Fibroblast of skin of left quadriceps (primary cell): Measurements from ENCODE around the gene MPP3.
A peak's percentile ranks its signal among the peaks of the same experiment; 100 is the strongest.
"Not testable (repeated sequence)": the region's sequence is repeated elsewhere in the genome, so short reads cannot be mapped to it uniquely, and the experiment has no call there.

Experiments
- DNase-seq, 2 experiments: peaks; one replicate each; pipeline ENCODE4 v3.0.0-alpha.2; 2013; ENCODE audit warnings: low read depth in 2 of 2

Gene MPP3, protein sequence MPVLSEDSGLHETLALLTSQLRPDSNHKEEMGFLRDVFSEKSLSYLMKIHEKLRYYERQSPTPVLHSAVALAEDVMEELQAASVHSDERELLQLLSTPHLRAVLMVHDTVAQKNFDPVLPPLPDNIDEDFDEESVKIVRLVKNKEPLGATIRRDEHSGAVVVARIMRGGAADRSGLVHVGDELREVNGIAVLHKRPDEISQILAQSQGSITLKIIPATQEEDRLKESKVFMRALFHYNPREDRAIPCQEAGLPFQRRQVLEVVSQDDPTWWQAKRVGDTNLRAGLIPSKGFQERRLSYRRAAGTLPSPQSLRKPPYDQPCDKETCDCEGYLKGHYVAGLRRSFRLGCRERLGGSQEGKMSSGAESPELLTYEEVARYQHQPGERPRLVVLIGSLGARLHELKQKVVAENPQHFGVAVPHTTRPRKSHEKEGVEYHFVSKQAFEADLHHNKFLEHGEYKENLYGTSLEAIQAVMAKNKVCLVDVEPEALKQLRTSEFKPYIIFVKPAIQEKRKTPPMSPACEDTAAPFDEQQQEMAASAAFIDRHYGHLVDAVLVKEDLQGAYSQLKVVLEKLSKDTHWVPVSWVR

DNA sequence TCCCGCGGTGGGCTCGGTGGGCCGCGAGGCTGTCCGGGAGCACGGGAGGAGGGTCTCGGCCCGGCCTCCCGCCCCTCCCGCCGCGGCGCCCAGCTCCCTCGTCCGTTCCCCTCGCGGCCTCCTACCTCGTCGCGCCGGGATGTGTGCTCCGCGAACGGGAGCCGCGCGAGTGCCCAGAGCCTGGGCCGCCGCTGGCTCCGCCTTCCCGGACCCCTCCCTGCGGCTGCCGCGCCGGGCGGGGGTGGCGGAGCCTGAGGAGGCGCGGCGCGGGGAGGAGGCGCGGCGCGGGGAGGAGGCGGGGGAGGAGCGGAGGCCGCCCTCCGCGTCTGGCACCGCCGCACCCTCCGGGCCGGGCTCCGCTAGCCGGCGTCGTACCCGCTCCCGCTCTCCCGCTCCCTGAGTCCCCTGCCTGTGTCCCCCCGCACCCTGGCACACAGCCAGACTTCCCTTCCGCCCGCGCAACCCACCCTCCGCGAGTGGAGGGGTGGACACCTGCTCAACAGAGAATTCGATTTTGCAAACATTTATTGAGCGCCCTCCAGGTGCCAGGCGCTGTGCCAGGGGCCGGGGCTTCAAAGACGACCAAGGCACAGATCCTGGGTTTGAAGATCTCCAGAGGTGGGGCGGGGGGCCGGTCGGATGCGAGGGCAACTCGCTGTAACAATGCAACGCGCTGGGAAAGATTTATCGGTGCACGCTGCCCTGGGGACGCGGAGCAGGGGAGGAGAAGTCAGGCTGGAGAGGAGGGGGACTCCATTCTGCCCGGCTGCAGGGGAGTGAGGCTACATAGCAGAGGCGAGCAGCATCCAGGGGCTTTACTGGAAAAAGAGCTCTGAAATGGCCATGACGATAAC is at the start of gene MPP3:
Gene MPP3, minus strand, starts transcription at position 171 of the 854 bp plus-strand sequence. CDS start 1,240 bp downstream, outside the sequence.
- DNase-seq = peak; percentile 50

DNA sequence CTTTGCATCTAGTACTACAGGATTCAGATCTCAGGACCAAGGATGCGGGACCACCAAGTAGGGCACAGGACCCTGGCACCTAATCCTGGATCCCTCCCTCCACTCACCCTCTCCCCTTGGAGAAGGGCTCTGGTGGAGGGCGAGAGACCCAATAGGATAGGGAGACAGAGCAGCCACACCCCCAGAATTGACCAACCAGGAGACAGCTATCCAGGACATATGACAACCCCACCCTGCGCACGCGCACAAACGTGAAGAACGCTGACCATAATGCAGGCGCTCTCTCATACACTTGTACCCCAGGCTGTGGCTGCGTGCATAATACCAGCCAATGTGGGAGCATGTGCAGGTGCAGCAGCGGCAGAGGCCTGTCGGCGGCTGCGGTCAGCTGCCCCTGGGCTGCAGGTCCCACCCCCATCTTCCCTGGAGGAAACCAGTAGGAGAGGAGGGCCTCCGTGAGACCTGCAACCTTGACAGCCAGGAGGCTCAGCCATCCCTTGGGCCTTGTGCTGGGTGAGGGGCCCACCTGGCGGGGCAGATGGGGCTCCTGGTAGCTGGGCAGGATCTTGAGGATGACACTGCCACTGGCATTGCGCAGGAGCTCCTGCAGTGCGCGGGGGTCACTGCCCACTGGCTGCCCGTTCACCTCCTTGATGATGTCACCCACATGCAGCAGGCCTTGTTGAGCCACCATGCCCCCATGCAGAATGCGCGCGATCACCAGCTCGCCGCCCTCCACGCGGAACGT is 49.0 kb upstream of the MPP3 start:
- DNase-seq = no peak

DNA sequence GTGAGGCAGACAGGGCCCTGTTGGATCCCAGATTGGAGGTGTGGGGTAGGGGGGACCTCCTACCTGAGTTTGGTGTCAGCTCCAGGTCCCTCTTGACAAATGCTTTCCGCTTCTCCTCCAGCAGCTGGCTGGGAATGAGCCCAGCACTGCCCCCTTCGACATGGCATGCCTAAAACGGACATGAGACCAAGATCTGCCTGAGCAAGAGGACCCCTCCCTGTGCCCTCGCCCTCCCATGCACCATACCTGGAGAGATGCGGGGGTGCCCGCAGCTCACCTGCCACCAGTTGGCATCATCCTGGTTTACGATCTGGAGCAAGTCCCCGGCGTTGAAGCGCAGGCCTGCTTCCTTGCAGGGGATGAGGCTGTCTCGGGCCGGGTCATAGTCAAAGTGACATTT is 48.2 kb upstream of the MPP3 start:
- no peak for DNase-seq

DNA sequence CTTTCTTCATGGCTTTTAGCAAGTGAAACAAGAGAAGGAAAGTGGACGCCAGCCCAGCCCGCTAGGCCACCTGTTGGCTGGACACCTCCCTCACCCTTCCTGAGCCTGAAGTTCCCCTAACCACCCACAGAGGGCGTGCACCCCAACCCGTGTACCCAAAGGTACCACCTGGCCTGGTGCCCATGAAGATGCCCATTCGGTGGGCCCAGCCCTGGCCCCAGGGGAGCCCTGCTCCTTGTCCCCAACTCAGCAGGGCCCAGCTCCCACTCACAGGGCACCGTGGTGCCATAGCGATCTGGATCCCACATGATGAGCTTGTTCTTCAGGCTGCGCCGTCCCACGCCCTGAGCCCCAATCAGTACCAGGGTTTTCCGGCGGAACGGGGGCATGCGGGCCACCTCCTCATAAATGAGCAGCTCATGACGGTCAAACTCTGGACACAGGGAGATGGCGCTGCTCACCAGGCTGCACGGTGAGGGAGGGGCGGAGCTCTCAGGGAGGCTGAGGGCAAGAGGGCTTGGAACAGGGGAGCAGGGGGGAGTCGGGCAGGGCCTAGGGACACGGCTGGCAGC is 47.6 kb upstream of the MPP3 start:
- DNase-seq = no peak

DNA sequence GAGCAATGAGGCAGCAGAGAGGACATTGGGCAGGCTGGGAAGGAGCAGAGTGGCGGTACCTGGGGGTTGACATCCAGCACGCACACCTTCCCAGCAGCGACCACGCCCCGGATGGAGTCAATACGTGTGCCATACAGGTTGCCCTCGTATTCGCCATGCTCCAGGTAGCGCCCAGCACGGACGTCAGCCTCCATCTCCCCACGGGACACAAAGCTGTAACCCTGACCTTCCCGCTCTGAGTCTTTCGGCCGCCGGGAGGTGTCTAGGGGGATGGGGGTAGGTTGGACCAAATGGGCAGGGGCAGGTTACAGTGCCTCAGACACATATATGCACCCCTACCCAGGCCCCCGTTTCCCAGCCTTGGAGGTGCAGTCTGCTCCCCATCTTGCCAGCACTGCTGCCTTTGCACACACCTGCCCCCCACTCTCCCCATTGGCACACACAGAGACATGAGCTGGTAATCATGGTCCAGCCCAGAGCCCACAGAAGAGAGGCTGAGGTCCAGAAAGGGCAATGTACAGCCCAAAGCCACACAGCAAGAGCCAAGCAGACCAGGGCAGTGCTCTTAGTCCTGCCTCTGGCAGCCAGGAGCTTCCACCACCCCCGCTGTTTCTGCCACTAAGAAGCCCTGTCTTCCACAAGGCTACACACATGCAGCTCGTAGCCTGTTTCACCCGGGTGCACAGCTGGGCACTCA is 46.9 kb upstream of the MPP3 start:
- DNase-seq = no peak

DNA sequence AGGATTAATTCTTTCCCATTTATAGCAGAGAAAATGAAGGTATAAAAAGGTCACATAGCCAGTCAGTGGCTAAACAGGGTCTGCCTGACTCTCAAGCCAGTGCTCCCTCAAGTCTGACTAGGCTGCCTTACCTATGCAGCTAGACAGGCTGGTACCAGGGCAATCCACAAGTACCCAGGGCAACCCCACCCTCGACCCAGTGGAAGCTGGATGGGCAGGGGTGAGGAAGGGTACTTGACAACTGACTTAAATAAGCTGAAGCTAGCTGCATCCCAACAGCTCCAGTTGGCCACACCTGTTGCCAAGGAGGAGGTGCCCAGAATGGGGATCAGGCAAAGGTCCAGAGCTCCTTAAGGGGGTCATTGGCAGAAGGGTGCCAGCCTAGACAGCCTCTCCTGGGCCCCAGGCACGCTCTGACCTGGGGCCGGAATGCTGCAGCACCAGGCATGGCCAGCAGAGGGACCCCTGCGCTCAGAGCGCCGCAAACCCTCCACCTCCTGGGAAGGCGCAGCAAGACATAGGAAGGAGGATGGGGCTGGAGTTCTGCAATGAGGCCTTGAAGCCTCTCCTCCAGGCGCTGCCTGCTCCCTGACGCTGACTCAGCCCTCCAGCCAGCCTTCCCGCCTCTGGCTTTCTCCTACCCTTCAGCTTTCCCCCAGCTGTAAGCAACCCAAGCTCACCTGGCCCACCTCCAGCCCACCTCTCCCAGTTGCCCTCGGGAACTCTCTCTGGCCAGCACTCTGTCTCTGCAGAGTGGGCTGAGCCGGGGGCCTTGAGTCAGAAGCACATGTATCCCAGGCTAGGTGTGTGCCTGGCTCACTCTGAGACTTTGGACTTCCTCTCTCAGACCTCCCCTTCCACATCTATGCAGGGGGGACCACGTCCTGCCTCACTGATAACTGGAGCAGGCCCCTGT is 45.6 kb upstream of the MPP3 start:
- DNase-seq = peak; percentile 78 to 80

DNA sequence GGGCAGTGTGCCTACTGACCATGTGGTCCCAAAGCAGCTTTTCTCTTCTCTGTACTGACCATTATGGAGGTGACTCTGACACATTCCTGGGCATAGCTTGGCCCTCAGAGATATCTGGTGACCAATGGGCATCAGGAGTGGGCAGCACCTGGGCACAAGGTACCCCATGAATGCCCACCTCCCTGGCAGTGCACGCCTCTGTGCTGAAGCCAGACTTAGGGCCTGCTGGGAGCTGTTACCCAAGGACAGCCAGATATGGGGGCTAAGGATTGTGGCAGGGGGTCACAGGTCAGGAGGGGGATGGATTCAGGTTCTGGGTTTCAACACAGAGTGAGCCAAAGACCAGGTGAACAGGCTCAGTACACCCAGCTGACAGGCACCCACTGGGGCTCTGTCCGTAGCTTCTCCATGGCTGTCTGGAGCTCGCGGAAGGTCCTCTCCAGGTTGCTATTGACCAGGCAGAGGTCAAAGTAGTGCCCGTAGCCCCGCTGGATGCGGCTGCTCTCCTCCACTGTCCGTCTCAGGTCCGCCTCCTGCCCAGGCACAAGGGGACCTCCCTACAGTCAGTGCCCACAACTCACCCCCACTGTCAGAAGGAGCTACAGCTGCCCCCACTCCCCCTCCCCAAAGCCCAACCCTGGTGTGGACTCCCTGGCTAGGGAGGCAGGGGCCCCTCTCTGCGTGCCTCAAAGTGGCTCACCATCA is 44.7 kb upstream of the MPP3 start:
- DNase-seq = no peak

DNA sequence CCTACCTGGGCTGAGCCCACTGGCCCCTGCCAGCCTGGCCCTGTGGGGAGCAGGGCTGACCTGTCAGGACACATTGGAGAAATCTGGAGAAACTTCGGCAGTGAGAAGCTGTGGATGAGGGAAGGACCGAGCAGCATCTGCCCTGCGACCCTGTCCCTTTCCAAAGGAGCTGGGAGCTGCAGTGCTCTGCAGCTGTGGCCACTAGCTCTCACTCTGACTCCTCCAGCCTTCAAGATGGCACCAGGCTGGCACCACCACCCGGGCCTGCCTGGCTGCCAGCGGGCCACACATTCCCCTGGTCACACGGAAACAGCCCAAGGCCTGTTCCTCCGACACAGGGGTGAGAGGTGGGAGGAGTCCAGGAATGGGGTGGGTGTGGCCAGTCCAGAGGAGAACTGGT is 44.1 kb upstream of the MPP3 start:
- DNase-seq = no peak

DNA sequence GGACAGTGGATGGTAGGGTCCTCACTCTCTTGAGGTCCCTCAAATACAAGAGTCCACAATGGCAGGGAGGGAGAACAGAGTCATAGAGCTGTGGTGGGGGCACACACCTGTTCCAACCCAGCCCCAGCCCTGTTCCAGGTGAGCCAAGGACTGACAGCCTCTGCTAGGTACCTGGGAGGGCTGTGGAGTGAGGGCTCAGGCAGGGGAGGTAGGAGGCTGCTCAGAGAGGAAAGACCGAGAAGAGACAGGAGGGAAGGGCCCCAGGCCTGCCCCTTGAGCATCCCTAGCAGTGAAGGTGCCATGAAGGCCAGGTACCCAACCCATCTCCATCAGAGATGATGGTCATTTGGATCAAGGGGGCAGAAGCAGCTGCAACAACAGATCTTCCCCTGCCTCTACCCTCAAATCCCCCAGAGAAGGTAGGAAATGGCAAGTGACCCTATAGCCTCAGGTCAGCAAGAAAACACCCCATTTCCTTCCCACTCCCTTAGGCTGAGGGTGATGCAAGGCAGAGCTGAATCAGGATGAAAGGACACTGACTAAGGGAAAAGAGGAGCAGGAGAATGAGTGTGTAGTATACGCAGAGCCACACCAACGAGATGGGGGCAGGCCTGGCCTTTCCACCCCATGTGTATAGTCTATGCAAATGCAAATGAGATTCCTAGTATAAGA is 42.7 kb upstream of the MPP3 start:
- no peak for DNase-seq

DNA sequence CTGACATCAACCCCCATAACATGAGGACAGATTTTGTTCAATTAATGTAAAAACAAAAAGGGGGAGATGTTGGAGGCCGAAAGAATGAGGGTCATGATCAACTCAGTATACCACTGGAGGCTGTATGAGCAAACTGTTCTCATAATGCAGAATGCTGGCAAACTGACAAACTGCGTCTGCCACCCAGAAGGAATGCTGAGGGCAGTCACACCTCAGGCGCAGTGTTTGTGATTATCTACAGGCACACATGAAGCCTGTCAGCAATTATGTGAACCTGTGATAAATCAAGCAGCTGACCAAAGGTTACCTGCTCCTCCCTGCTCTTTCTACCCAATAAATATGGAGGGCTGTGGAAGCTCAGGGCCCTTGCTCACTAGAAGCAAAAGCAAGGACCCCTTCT is 41.3 kb upstream of the MPP3 start:
- no peak for DNase-seq

DNA sequence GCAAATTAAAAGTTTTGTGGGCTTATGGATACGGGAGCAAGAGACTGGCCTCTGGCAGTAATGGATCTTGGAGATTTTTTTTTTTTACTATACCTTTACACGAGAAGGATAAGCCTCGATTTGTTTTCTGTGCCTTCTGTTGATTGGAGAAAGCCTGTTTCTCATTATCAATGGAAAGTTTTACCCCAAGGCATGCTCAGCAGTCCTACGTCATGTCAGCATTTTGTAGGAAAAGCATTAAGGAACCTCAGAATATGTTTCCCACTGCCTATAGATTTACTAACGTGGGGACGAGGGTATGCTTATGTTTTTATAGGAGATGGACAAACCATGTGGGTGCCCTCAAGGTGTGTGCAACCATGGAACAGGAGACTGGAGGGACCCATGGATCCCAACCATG is 40.9 kb upstream of the MPP3 start:
- DNase-seq = no peak

DNA sequence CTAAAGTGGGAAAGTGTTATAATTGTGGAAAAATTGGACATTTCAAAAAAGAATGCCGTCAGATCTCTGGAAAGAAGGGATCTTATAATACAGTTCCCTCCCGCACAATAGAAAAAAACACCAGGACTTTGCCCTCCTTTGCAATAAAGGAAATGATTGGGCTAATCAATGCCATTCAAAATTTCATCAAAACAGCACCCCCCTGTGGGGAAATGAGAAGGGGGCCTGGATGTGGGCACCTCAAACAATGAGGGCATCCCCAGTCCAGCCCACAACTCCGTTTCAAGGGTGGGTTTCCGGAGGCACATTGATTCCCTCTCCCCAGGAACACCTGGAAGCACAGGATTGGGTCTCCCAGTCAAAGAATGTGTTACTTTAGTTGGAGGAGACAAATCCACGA is 40.1 kb upstream of the MPP3 start:
- no peak for DNase-seq

DNA sequence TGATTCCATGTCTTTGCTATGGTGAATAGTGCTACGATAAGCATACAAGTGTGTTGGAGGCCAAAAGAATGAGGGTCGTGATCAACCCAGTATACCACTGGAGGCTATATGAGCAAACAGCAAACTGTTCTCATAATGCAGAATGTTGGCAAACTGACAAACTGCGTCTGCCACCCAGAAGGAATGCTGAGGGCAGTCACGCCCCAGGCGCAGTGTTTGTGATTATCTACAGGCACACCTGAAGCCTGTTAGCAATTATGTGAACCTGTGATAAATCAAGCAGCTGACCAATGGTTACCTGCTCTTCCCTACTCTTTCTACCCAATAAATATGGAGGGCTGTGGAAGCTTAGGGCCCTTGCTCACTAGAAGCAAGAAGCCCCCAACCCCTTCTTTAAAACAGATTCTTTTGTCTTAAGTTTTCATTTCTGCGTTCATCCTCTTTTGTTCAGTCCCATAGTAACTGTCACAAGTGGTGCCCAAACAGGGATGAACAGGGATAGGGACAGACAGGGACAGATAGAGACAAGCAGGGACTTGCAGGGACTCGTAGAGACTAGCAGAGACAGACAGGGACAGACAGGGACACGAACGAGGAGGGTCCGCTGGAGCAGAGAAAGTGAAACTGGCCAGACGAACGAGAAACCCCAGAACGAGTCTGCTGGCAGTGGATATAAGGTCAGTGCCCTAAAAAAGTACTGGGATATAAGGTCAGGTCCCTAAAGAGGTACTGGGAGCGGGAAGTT is 39.2 kb upstream of the MPP3 start:
- DNase-seq = no peak

DNA sequence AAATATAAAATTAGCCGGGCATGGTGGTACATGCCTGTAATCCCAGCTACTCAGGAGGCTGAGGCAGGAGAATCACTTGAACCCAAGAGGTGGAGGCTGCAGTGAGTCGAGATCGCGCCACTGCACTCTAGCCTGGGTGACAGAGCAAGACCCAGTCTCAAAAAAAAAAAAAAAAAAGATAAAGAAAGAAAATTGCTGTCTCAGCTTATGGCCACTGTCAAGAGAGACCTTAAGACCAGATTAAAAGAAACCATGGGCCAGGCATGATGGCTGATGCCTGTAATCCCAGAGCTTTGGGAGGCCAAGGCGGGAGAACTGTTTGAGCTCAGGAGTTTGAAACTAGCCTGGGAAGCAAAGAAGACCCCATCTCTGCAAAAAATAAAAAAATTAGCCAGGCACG is 36.1 kb upstream of the MPP3 start:
- not testable (repeated sequence) for DNase-seq

DNA sequence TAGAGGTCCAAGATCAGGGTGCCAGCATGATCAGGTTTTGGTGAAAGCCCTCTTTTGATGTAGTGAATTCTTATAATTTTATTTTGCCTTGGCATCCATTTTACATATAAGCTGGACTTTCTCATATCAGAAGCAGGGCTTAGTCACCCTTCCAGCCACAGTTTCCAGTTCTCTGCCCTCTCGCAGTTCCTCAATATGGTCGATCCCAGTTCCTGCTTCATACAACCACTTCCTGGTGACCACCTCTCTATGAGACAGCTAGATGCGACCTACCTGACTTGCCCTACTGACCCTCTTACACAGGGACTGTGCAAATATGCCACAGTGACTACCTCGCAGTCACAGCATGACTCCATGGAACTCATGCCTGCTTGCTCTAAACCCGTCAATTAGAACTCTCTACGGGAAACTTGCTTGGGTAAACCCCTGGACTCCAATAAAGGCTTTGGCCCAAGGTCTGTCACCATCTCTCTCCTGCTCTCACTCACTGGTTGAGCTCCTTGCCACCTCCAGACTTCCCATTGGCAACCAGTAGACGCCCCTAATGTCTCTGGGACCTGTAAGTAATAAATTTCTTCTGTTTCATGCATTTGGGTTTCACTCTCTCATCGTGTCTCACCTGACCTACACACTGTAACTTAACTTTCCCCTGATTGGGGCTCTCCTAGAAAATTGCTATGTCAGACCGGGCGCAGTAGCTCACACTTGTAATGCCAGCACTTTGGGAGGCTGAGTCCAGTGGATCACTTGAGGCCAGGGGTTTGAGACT is 35.5 kb upstream of the MPP3 start:
- no peak for DNase-seq

DNA sequence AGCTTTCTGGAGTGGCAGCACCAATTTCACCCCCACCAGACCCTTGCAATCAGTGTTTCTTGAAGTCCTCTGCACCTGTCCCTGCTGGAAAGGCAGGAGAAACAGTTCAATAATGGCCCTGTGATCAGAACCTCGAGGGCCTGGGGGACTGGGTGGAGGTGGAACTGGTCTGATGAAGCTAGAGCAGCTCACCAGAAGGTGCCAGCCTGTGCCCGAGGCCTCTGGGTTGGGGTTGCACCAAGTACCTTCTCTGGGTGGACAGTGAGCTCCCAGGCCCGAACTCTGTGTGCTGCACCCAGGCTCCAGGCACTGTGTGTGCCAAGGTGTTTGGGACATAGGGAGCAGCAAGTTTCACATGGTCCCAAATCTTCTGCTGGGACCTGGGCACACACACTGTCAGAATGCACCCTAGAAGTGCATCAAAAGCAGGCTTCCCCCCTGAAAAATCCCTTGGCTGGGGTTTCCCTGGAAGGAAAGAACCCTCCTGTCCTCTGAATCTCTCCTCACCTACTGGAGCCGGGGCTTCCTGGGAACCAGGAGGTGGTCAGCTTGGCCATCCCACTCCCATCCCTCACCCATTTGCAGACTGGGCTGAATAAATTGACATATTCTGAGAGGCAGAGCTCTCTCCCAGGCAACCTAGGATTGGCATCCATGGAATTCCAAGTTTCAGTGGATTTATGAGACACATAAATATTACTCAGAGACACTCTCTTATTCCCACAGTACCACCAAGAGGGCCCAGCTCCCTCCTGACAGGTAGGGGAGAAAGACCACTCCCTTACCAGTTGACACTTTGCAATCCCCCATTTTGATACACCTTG is 31.4 kb upstream of the MPP3 start:
- no peak for DNase-seq
